HepG2 (cell line): ENCODE results near the gene ZNF3. TPM values are rescaled to one million over a fixed set of nuclear protein-coding genes. Genes with fewer than 3 reads are reported as not detected.

Experiments
- CSRNP1 ChIP-seq: sonication (generic); formaldehyde crosslinking; IDR thresholded peaks from 2 replicates; pipeline ENCODE4 v1.8.1; 2023; ENCODE audit warnings: mild to moderate bottlenecking, missing genetic modification reagents
- GABPA ChIP-seq, 2 experiments: IDR thresholded peaks; 2 replicates each; pipeline ENCODE4 v1.6.1; 2011 to 2016; ENCODE audit warnings: low read depth in 2 of 2, low read length in 1 of 2, missing biosample characterization in 1 of 2, missing genetic modification characterization in 1 of 2
- KMT2A ChIP-seq: sonication (generic); formaldehyde crosslinking; IDR thresholded peaks from 2 replicates; pipeline ENCODE4 v1.4.0; 2020; ENCODE audit warnings: missing genetic modification reagents
- MNT ChIP-seq: fragments of 450-650 bp; IDR thresholded peaks from 2 replicates; pipeline ENCODE4 v1.6.1; 2016
- PAWR ChIP-seq: sonication (generic); formaldehyde crosslinking; IDR thresholded peaks from 2 replicates; pipeline ENCODE4 v1.4.0; 2020; ENCODE audit warnings: missing genetic modification reagents, mild to moderate bottlenecking, borderline replicate concordance
- POLR2G ChIP-seq: fragments of 200-400 bp; formaldehyde crosslinking; IDR thresholded peaks from 2 replicates; pipeline ENCODE4 v1.6.1; 2018; ENCODE audit warnings: mild to moderate bottlenecking, low read depth, low read length, moderate library complexity
- REXO4 ChIP-seq: sonication (generic); formaldehyde crosslinking; IDR thresholded peaks from 2 replicates; pipeline ENCODE4 v1.8.0; 2022; ENCODE audit warnings: missing genetic modification reagents, mild to moderate bottlenecking, borderline replicate concordance
- THRA ChIP-seq: sonication (generic); formaldehyde crosslinking; IDR thresholded peaks from 2 replicates; pipeline ENCODE4 v1.4.0; 2020; ENCODE audit warnings: missing genetic modification reagents, borderline replicate concordance
- ZNF205 ChIP-seq: IDR thresholded peaks from 2 replicates; pipeline ENCODE4 v1.6.1; 2018; ENCODE audit warnings: missing biosample characterization, missing genetic modification reagents
- ZNF235 ChIP-seq: sonication (generic); formaldehyde crosslinking; IDR thresholded peaks from 2 replicates; pipeline ENCODE4 v1.8.1; 2023; ENCODE audit warnings: mild to moderate bottlenecking, missing genetic modification reagents, borderline replicate concordance
- ZNF407 ChIP-seq: sonication (generic); formaldehyde crosslinking; IDR thresholded peaks from one replicate; pipeline ENCODE4 v1.5.1; 2020; ENCODE audit warnings: mild to moderate bottlenecking, missing genetic modification reagents; ENCODE audit errors: not compliant biosample characterization
- ZNF782 ChIP-seq: sonication (generic); formaldehyde crosslinking; IDR thresholded peaks from 2 replicates; pipeline ENCODE4 v1.4.0; 2020; ENCODE audit warnings: missing genetic modification reagents, mild to moderate bottlenecking, borderline replicate concordance
- polyA plus RNA-seq, 8 experiments: library from polyadenylated mRNA; depleted of rRNA in 3 of 8; stranded (reverse) in 7 of 8; unstranded in 1 of 8; fragments of >200 nt; fragmentation: Illumina TruSeq in 4 of 8; extraction: Trizol in 4 of 8; gene quantifications; 2 replicates each; pipeline versions ENCODE4 v1.2.1 to v1.2.3, GENCODE V29; 2011 to 2016; ENCODE audit warnings: low read depth in 4 of 8, missing spikeins in 1 of 8, mixed read lengths in 1 of 8; ENCODE audit not compliant: insufficient read depth in 1 of 8
- total RNA-seq, 5 experiments: library from RNA; depleted of rRNA; stranded (reverse); fragments of >200 nt; fragmentation: Illumina TruSeq; extraction: Trizol; gene quantifications; 2 replicates each; pipeline ENCODE4 v1.2.3, GENCODE V29; 2016; ENCODE audit warnings: low read depth in 1 of 5

ZNF3 gene
- total and polyA plus RNA-seq, 2 of the 13 experiments (the other 11 are each of a cell fraction or from before 2014, with no cell fraction given), result 33.7 to 56.9 TPM

- TF ChIP-seq PAWR (no peak), CSRNP1 (CRISPR knock-in tag) (peak; percentile 86), ZNF235 (CRISPR knock-in tag) (peak; percentile 86; the same call in 1 of the 2 replicates), THRA (CRISPR knock-in tag) (peak; percentile 53; the same call in 1 of the 2 replicates), ZNF205 (peak; percentile 89), POLR2G (peak; percentile 97), REXO4 (CRISPR knock-in tag) (peak; percentile 95), ZNF782 (CRISPR knock-in tag) (peak; percentile 94; the same call in 1 of the 2 replicates), ZNF407 (CRISPR knock-in tag) (peak; percentile 98), KMT2A (CRISPR knock-in tag) (peak; percentile 88), GABPA (IDR thresholded peaks at IDR 0.05; ENCODE audit: low read depth, low read length) (peak; percentile 44), GABPA (CRISPR knock-in tag; IDR thresholded peaks at IDR 0.05; ENCODE audit: low read depth) (no peak), MNT (no peak)
These were observed 7.3 kb upstream of the ZNF3 start, which contains the start of gene COPS6 (continued) for GRCh38 chr7:100088621-100089457.
